K562 (cell line): ENCODE measurements around the gene ZZZ3. TPM values are rescaled to one million over a fixed set of nuclear protein-coding genes. Genes with fewer than 3 reads are reported as not detected.

Experiments used
- HCFC1 ChIP-seq: IDR thresholded peaks from 2 replicates; pipeline ENCODE4 v1.6.1; 2012; ENCODE audit warnings: low read depth, low read length, improper control_type of control experiment
- HNRNPH1 ChIP-seq: fragments of 200-400 bp; formaldehyde crosslinking; optimal IDR thresholded peaks from 2 replicates; pipeline ENCODE3; 2017; ENCODE audit warnings: low read depth, mild to moderate bottlenecking, low read length, moderate library complexity
- KLF1 ChIP-seq: fragments of 450-650 bp; IDR thresholded peaks from 2 replicates; pipeline ENCODE4 v1.6.1; 2016; ENCODE audit warnings: missing genetic modification characterization, missing compliant biosample characterization
- PCBP2 ChIP-seq: fragments of 200-400 bp; formaldehyde crosslinking; IDR thresholded peaks from 2 replicates; pipeline ENCODE4 v1.6.1; 2018; ENCODE audit warnings: low read length, low read depth, mild to moderate bottlenecking, moderate library complexity; ENCODE audit not compliant: poor library complexity, severe bottlenecking
- RFX7 ChIP-seq: fragments of 250-450 bp; sonication (Bioruptor Pico); IDR thresholded peaks from 2 replicates; pipeline ENCODE4 v1.5.1; 2021; ENCODE audit warnings: mild to moderate bottlenecking
- TBL1XR1 ChIP-seq, 2 experiments: IDR thresholded peaks; 2 replicates each; pipeline ENCODE4 v1.6.1; 2012; ENCODE audit warnings: improper control_type of control experiment in 2 of 2, low read length in 2 of 2, mild to moderate bottlenecking in 1 of 2
- ZNF140 ChIP-seq: fragments of 250-450 bp; sonication (Bioruptor Pico); IDR thresholded peaks from 2 replicates; pipeline ENCODE4 v1.8.0; 2021; ENCODE audit warnings: moderate library complexity, mild to moderate bottlenecking, inconsistent platforms
- ZNF316 ChIP-seq: fragments of 450-650 bp; IDR thresholded peaks from 2 replicates; pipeline ENCODE4 v1.6.1; 2016
- polyA plus RNA-seq, 8 experiments: library from polyadenylated mRNA; depleted of rRNA in 4 of 8; stranded (reverse) in 5 of 8; unstranded in 3 of 8; fragments of >200 nt; fragmentation: Nextera tagmentation in 2 of 8; fragmentation: Illumina TruSeq in 1 of 8; extraction: Ambion mirVana in 2 of 8; extraction: Trizol in 1 of 8; gene quantifications; 2 replicates each; pipeline versions ENCODE4 v1.2.1 to v1.2.3, GENCODE V29; 2011 to 2014; ENCODE audit warnings: inconsistent platforms in 1 of 8, missing spikeins in 1 of 8
- total RNA-seq, 7 experiments: library from RNA; depleted of rRNA in 6 of 7; stranded (reverse); fragments of >200 nt in 6 of 7; fragmentation: Illumina TruSeq in 2 of 7; extraction: Trizol in 2 of 7; gene quantifications; 2 replicates each; pipeline versions ENCODE4 v1.2.1 to v1.2.3, GENCODE V29; 2011 to 2021; ENCODE audit warnings: low replicate concordance in 1 of 7
- TF ChIP-seq, protein P1 (sequence below), 2 experiments: fragments of 450-650 bp; IDR thresholded peaks; 2 replicates each; pipeline ENCODE4 v1.6.1; 2016; ENCODE audit warnings: mild to moderate bottlenecking in 2 of 2, borderline replicate concordance in 1 of 2, low read depth in 1 of 2, moderate library complexity in 1 of 2
- TF ChIP-seq, protein P2 (sequence below): sonication (generic); formaldehyde crosslinking; IDR thresholded peaks from 2 replicates; pipeline ENCODE4 v1.8.0; 2022; ENCODE audit warnings: missing genetic modification reagents, mild to moderate bottlenecking, borderline replicate concordance
- TF ChIP-seq, protein P3 (sequence below): fragments of 250-450 bp; sonication (Bioruptor Pico); IDR thresholded peaks from 2 replicates; pipeline ENCODE4 v1.8.0; 2022; ENCODE audit warnings: moderate library complexity, mild to moderate bottlenecking, inconsistent platforms
- TF ChIP-seq, protein P4 (sequence below): fragments of 250-450 bp; sonication (Bioruptor Pico); IDR thresholded peaks from 2 replicates; pipeline ENCODE4 v1.8.0; 2021; ENCODE audit warnings: moderate library complexity, mild to moderate bottlenecking, inconsistent platforms
- TF ChIP-seq, protein P5 (sequence below): fragments of 250-450 bp; sonication (Bioruptor Pico); IDR thresholded peaks from 2 replicates; pipeline ENCODE4 v1.5.0; 2021

Gene ZZZ3
- total and polyA plus RNA-seq, 9 of the 15 experiments (the other 6 are each of a cell fraction or from before 2014, with no cell fraction given), result 13.9 to 64.0 (median 36.7) TPM

DNA sequence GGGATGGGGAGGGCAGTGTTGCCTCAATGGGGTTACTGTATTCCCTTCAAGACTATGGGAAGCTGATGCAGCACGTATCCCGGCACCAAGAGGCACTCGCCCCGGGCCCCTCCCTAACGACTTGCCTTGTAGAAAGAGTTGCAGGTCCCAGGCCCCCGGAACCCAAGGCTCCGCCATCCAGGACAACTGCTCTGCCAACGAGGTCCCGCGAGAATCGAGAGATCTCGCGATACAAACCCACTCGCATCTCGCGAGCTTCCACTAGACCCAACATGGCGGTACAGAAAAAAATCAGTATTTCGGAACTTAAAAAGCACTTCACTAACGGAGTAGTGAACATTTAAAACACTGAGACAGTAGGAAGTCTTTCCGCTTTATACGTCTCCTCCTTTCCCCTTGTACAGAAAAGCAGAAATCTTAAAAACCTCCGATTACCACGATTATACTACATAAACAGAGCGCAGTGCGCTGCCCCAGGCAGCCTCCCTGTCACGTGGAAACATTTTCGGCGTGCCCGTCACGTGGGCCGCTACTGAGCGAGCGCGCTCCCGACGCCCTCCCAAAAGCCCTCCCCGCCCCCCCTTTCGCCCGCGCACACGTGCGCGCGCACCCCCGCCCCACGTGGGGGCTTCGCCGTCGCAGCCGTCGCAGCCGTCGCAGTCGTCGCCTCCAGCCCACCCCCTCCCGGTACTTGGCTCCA, at the start of gene ZZZ3 (continued):
- TF ChIP-seq, protein P1, sequence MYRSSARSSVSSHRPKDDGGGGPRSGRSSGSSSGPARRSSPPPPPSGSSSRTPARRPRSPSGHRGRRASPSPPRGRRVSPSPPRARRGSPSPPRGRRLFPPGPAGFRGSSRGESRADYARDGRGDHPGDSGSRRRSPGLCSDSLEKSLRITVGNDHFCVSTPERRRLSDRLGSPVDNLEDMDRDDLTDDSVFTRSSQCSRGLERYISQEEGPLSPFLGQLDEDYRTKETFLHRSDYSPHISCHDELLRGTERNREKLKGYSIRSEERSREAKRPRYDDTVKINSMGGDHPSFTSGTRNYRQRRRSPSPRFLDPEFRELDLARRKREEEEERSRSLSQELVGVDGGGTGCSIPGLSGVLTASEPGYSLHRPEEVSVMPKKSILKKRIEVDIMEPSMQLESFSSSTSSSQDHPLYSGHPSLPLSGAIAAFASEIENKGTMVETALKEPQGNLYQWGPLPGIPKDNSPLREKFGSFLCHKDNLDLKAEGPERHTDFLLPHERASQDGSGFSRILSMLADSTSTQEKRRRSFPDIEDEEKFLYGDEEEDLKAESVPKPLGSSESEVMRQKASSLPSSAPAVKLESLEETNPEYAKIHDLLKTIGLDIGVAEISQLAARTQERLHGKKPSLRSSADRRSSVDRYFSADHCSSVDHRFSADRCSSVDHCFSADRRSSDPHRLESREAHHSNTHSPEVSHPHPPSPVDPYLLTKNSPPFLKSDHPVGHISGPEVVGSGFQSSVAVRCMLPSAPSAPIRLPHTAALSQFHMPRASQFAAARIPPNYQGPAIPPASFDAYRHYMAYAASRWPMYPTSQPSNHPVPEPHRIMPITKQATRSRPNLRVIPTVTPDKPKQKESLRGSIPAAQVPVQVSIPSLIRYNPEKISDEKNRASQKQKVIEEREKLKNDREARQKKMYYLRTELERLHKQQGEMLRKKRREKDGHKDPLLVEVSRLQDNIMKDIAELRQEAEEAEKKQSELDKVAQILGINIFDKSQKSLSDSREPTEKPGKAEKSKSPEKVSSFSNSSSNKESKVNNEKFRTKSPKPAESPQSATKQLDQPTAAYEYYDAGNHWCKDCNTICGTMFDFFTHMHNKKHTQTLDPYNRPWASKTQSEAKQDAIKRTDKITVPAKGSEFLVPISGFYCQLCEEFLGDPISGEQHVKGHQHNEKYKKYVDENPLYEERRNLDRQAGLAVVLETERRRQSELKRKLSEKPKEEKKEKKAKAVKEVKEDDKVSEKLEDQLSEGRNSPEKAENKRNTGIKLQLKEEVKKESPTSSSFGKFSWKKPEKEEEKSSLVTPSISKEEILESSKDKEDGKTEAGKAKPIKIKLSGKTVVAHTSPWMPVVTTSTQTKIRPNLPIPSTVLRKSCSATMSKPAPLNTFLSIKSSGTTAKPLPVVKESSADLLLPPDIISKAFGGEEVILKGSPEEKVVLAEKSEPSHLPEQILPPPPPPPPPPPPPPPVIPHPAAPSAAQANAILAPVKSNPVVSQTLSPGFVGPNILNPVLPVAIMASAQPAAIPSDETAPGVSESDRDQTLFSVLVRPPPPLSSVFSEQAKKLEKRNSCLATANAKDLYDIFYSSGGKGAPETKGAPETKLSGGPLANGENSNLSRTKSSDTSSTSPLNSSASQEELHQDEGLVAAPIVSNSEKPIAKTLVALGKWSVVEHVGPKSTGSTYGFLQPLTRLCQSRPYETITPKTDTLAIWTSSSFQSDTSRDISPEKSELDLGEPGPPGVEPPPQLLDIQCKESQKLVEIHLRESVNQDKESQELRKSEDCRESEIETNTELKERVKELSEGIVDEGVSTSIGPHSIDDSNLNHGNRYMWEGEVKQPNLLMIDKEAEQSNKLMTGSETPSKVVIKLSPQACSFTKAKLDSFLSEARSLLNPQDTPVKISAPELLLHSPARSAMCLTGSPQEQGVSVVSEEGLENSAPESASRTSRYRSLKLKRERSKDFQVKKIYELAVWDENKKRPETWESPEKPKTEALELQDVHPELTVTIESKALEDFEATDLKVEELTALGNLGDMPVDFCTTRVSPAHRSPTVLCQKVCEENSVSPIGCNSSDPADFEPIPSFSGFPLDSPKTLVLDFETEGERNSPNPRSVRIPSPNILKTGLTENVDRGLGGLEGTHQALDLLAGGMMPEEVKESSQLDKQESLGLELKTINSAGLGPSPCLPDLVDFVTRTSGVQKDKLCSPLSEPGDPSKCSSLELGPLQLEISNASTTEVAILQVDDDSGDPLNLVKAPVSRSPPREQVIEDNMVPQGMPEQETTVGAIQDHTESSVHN (IDR thresholded peaks at IDR 0.05; ENCODE audit: borderline replicate concordance in 1 of 2, low read depth in 1 of 2), result no peak
- TF ChIP-seq KLF1 (tag) (no peak), HCFC1 (no peak; the same call in 1 of the 2 replicates), ZNF316 (no peak), HNRNPH1 (no peak), RFX7 (no peak), TBL1XR1 (IDR thresholded peaks at IDR 0.05; ENCODE audit: low read length in 2 of 2) (no peak), PCBP2 (no peak), ZNF140 (CRISPR knock-in tag) (no peak)
- TF ChIP-seq, protein P2, sequence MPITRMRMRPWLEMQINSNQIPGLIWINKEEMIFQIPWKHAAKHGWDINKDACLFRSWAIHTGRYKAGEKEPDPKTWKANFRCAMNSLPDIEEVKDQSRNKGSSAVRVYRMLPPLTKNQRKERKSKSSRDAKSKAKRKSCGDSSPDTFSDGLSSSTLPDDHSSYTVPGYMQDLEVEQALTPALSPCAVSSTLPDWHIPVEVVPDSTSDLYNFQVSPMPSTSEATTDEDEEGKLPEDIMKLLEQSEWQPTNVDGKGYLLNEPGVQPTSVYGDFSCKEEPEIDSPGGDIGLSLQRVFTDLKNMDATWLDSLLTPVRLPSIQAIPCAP (CRISPR knock-in tag), result no peak; the same call in 1 of the 2 replicates
- TF ChIP-seq, protein P3, sequence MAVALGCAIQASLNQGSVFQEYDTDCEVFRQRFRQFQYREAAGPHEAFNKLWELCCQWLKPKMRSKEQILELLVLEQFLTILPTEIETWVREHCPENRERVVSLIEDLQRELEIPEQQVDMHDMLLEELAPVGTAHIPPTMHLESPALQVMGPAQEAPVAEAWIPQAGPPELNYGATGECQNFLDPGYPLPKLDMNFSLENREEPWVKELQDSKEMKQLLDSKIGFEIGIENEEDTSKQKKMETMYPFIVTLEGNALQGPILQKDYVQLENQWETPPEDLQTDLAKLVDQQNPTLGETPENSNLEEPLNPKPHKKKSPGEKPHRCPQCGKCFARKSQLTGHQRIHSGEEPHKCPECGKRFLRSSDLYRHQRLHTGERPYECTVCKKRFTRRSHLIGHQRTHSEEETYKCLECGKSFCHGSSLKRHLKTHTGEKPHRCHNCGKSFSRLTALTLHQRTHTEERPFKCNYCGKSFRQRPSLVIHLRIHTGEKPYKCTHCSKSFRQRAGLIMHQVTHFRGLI, result no peak
- TF ChIP-seq, protein P4, sequence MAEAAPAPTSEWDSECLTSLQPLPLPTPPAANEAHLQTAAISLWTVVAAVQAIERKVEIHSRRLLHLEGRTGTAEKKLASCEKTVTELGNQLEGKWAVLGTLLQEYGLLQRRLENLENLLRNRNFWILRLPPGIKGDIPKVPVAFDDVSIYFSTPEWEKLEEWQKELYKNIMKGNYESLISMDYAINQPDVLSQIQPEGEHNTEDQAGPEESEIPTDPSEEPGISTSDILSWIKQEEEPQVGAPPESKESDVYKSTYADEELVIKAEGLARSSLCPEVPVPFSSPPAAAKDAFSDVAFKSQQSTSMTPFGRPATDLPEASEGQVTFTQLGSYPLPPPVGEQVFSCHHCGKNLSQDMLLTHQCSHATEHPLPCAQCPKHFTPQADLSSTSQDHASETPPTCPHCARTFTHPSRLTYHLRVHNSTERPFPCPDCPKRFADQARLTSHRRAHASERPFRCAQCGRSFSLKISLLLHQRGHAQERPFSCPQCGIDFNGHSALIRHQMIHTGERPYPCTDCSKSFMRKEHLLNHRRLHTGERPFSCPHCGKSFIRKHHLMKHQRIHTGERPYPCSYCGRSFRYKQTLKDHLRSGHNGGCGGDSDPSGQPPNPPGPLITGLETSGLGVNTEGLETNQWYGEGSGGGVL, result no peak
- TF ChIP-seq, protein P5, sequence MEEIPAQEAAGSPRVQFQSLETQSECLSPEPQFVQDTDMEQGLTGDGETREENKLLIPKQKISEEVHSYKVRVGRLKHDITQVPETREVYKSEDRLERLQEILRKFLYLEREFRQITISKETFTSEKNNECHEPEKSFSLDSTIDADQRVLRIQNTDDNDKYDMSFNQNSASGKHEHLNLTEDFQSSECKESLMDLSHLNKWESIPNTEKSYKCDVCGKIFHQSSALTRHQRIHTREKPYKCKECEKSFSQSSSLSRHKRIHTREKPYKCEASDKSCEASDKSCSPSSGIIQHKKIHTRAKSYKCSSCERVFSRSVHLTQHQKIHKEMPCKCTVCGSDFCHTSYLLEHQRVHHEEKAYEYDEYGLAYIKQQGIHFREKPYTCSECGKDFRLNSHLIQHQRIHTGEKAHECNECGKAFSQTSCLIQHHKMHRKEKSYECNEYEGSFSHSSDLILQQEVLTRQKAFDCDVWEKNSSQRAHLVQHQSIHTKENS (CRISPR knock-in tag), result no peak
